HepG2 (cell line): ENCODE results near the gene PCSK6. TPM values are rescaled to one million over a fixed set of nuclear protein-coding genes. Genes with fewer than 3 reads are reported as not detected.

Experiments
- ATAC-seq: fragments of 200-7000 bp; cut with Tn5 transposase; 3 replicates; pipeline ENCODE4 v1.9.1; 2020; ENCODE audit warnings: mild to moderate bottlenecking, moderate library complexity
- BruUV-seq: library from RNA; stranded (reverse); fragments of 400-500 nt; replicated peaks from 2 replicates; lab custom pipeline; 2021; lab: Mats Ljungman, UMichigan
- CTCF ChIA-PET: fragments of 300-600 bp; formaldehyde crosslinking; extraction: SDS; loops from one replicate; lab custom pipeline; 2021; ENCODE audit warnings: low total read pairs, inconsistent platforms, low intra/inter-chr PET ratio; lab: Yijun Ruan, JAX
- POLR2A ChIA-PET: fragments of 350-600 bp; sonication (Branson Sonifier 250); formaldehyde crosslinking; loops from one replicate; lab custom pipeline; 2020; ENCODE audit warnings: antibody characterized with exemption, inconsistent platforms; lab: Yijun Ruan, JAX
- DNase-seq: peaks from one replicate; pipeline ENCODE4 v3.0.0-alpha.2; 2015; ENCODE audit warnings: low spot score
- FAIRE-seq: peaks from 3 replicates; lab custom pipeline; 2011; peaks lifted over from hg19 to GRCh38; lab: Jason Lieb, UNC
- H2AFZ ChIP-seq: one replicate; pipeline ENCODE4 v1.6.1; 2011; ENCODE audit warnings: low read length, inconsistent platforms
- H3K27ac ChIP-seq: fragments of 300-600 bp; 3 replicates; pipeline ENCODE4 v1.8.0; 2011; ENCODE audit warnings: mixed run types, mild to moderate bottlenecking, mixed read lengths, low read length, inconsistent platforms; ENCODE audit not compliant: insufficient read depth; ENCODE audit errors: extremely low read length
- H3K27me3 ChIP-seq, 2 experiments: fragments of 200-600 bp in 1 of 2; 2 replicates in 1 of 2; 3 replicates in 1 of 2; pipeline versions ENCODE4 v1.6.0 to v1.8.0; 2011; ENCODE audit warnings: low read length in 2 of 2, mild to moderate bottlenecking in 2 of 2, moderate library complexity in 2 of 2, inconsistent platforms in 1 of 2; ENCODE audit not compliant: insufficient read depth in 2 of 2, control insufficient read depth in 1 of 2
- H3K36me3 ChIP-seq, 2 experiments: fragments of 200-600 bp in 1 of 2; replicated peaks in 1 of 2; 2 replicates in 1 of 2; 3 replicates in 1 of 2; pipeline versions ENCODE4 v1.5.1 to v1.8.0; 2011; ENCODE audit warnings: low read length in 2 of 2, inconsistent platforms in 1 of 2; ENCODE audit not compliant: insufficient read depth in 2 of 2, control insufficient read depth in 1 of 2
- H3K4me1 ChIP-seq: 2 replicates; pipeline ENCODE4 v1.5.1; 2012; ENCODE audit warnings: low read length, inconsistent platforms; ENCODE audit not compliant: insufficient read depth
- H3K4me2 ChIP-seq: 2 replicates; pipeline ENCODE4 v1.6.0; 2011; ENCODE audit warnings: low read depth, low read length, inconsistent platforms
- H3K4me3 ChIP-seq, 3 experiments: fragments of 200-600 bp in 1 of 3; sonication (generic), shearing (Covaris generic) in 1 of 3; replicated peaks in 1 of 3; 2 replicates each; pipeline ENCODE4 v1.5.1; 2011 to 2016; ENCODE audit warnings: low read length in 3 of 3, inconsistent platforms in 2 of 3, low read depth in 2 of 3, mild to moderate bottlenecking in 2 of 3, control low read depth in 1 of 3, mixed read lengths in 1 of 3; ENCODE audit not compliant: insufficient read depth in 1 of 3
- H3K79me2 ChIP-seq: one replicate; pipeline ENCODE4 v1.6.1; 2011; ENCODE audit warnings: low read length, inconsistent platforms; ENCODE audit not compliant: insufficient read depth
- H3K9ac ChIP-seq: 2 replicates; pipeline ENCODE4 v1.6.0; 2011; ENCODE audit warnings: mild to moderate bottlenecking, low read depth, low read length, inconsistent platforms; ENCODE audit not compliant: insufficient read depth
- H3K9me3 ChIP-seq: 2 replicates; pipeline ENCODE4 v1.5.1; 2012; ENCODE audit warnings: mild to moderate bottlenecking, low read length
- H4K20me1 ChIP-seq: 2 replicates; pipeline ENCODE4 v1.6.0; 2011; ENCODE audit warnings: inconsistent platforms, mild to moderate bottlenecking, low read length, moderate library complexity; ENCODE audit not compliant: insufficient read depth
- ARID5B ChIP-seq: IDR thresholded peaks from 2 replicates; pipeline ENCODE4 v1.4.0; 2020; ENCODE audit warnings: mild to moderate bottlenecking, missing genetic modification reagents
- CHD4 ChIP-seq: fragments of 200-600 bp; sonication (generic); IDR thresholded peaks from 2 replicates; pipeline ENCODE4 v1.7.0; 2017; ENCODE audit warnings: mild to moderate bottlenecking, low read length, borderline replicate concordance
- GPN1 ChIP-seq: sonication (generic); formaldehyde crosslinking; IDR thresholded peaks from 2 replicates; pipeline ENCODE4 v1.5.1; 2020; ENCODE audit warnings: missing genetic modification reagents, borderline replicate concordance
- HCFC1 ChIP-seq: fragments of 150-350 bp; IDR thresholded peaks from 2 replicates; pipeline ENCODE4 v1.6.1; 2014; ENCODE audit warnings: low read depth, low read length
- JDP2 ChIP-seq: sonication (generic); formaldehyde crosslinking; IDR thresholded peaks from 2 replicates; pipeline ENCODE4 v1.8.1; 2022; ENCODE audit warnings: missing genetic modification reagents, borderline replicate concordance
- NCOA2 ChIP-seq: sonication (generic); formaldehyde crosslinking; IDR thresholded peaks from 2 replicates; pipeline ENCODE4 v1.8.0; 2022; ENCODE audit warnings: inconsistent platforms
- NKX3-1 ChIP-seq: sonication (generic); formaldehyde crosslinking; IDR thresholded peaks from 2 replicates; pipeline ENCODE4 v1.5.0; 2020; ENCODE audit warnings: missing genetic modification reagents
- ZBTB46 ChIP-seq: sonication (generic); formaldehyde crosslinking; IDR thresholded peaks from 2 replicates; pipeline ENCODE4 v1.4.0; 2020; ENCODE audit warnings: mild to moderate bottlenecking, missing genetic modification reagents, borderline replicate concordance
- ZFP36L2 ChIP-seq: sonication (generic); formaldehyde crosslinking; IDR thresholded peaks from 2 replicates; pipeline ENCODE4 v1.4.0; 2020; ENCODE audit warnings: missing genetic modification reagents
- ZNF282 ChIP-seq: fragments of 450-650 bp; IDR thresholded peaks from 2 replicates; pipeline ENCODE4 v1.6.1; 2018; ENCODE audit not compliant: partially characterized antibody
- ZNF432 ChIP-seq: sonication (generic); formaldehyde crosslinking; IDR thresholded peaks from 2 replicates; pipeline ENCODE4 v1.5.0; 2020; ENCODE audit warnings: missing genetic modification reagents, mild to moderate bottlenecking, borderline replicate concordance
- ZSCAN21 ChIP-seq: sonication (generic); formaldehyde crosslinking; IDR thresholded peaks from 2 replicates; pipeline ENCODE4 v1.8.0; 2022; ENCODE audit warnings: mild to moderate bottlenecking, missing genetic modification reagents, moderate library complexity, borderline replicate concordance
- WGBS: methylation state at CpG from one replicate; pipeline ENCODE4 v1.1.6; 2017; ENCODE audit warnings: low lambda C conversion rate; 5-methylcytosine and 5-hydroxymethylcytosine counted together
- in situ Hi-C: cut with HindIII; loops from 2 replicates; pipeline ENCODE4 v1.10.0; 2017; ENCODE audit warnings: low pct_unique_long_range_greater_than_20kb; ENCODE audit not compliant: extremely low pct_ligation_motif_present
- intact Hi-C: fragments of 100-400 bp; cut with micrococcal nuclease; formaldehyde crosslinking; loops from one replicate; pipeline ENCODE4 v1.10.0; 2022; ENCODE audit not compliant: unreplicated experiment
- polyA plus RNA-seq, 8 experiments: library from polyadenylated mRNA; depleted of rRNA in 3 of 8; stranded (reverse) in 7 of 8; unstranded in 1 of 8; fragments of >200 nt; fragmentation: Illumina TruSeq in 4 of 8; extraction: Trizol in 4 of 8; gene quantifications; 2 replicates each; pipeline versions ENCODE4 v1.2.1 to v1.2.3, GENCODE V29; 2011 to 2016; ENCODE audit warnings: low read depth in 4 of 8, missing spikeins in 1 of 8, mixed read lengths in 1 of 8; ENCODE audit not compliant: insufficient read depth in 1 of 8
- total RNA-seq, 5 experiments: library from RNA; depleted of rRNA; stranded (reverse); fragments of >200 nt; fragmentation: Illumina TruSeq; extraction: Trizol; gene quantifications; 2 replicates each; pipeline ENCODE4 v1.2.3, GENCODE V29; 2016; ENCODE audit warnings: low read depth in 1 of 5
- TF ChIP-seq, protein P1 (sequence below): sonication (generic); formaldehyde crosslinking; IDR thresholded peaks from 2 replicates; pipeline ENCODE4 v1.8.0; 2022; ENCODE audit warnings: missing genetic modification reagents, mild to moderate bottlenecking, inconsistent platforms, borderline replicate concordance

The PCSK6 gene
- total and polyA plus RNA-seq, 2 of the 13 experiments (the other 11 are each of a cell fraction or from before 2014, with no cell fraction given), result 56.5 to 155 TPM

GRCh38 chr15:101254157-101255050 lies 235.1 kb downstream of the PCSK6 start:
- Histone ChIP-seq H3K4me3 (no peak overlapping the region), H2AFZ (no peak overlapping the region), H4K20me1 (peaks cover 10% of the 10 kb centered on the region), H3K36me3 (no peaks in the 10 kb centered on the region), H3K9me3 (no peaks in the 10 kb centered on the region), H3K27me3 (peaks cover 0 to 4% of the 10 kb centered on the region in 2 experiments; a peak in 1 of 5 replicates), H3K79me2 (peaks cover 15% of the 10 kb centered on the region), H3K4me1 (peaks cover 55% of the 10 kb centered on the region), H3K27ac (no peak overlapping the region), H3K9ac (no peak overlapping the region), H3K4me2 (no peak overlapping the region)
- in situ Hi-C loops, result loop anchor here (5.0 to 25.0 kb wide), 4 partner anchors 170 to 592 kb away; partner anchors contain the start of gene LRRK1
- DNase-seq (no peak), FAIRE-seq (no peak), ATAC-seq (no peak)
- BruUV-seq, result no TSS peak
- ChIA-PET POLR2A (interaction anchor here (1.4 kb wide), 1 partner anchor 11 kb away, joined by 4 read pairs; no protein-coding TSS in a partner anchor), CTCF (no interaction called here)
- no peak for TF ChIP-seq JDP2 (CRISPR knock-in tag)
- no peak for TF ChIP-seq NKX3-1 (CRISPR knock-in tag)
- no peak for TF ChIP-seq ZNF432 (CRISPR knock-in tag)
- no peak for TF ChIP-seq ZBTB46 (CRISPR knock-in tag)
- TF ChIP-seq ARID5B (CRISPR knock-in tag), result no peak
- TF ChIP-seq HCFC1, result no peak
- TF ChIP-seq ZSCAN21 (CRISPR knock-in tag), result no peak
- TF ChIP-seq ZFP36L2, result no peak
- TF ChIP-seq, protein P1, sequence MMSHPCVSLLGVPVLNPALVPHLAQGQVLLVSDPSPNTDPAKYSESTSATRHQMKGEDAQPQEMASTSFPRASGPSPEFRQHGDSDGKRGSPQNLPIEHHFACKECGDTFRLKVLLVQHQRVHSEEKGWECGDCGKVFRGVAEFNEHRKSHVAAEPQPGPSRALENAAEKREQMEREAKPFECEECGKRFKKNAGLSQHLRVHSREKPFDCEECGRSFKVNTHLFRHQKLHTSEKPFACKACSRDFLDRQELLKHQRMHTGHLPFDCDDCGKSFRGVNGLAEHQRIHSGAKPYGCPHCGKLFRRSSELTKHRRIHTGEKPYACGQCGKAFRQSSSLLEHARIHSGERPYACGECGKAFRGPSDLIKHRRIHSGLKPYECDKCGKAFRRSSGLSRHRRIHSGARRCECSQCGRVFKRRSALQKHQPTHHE (CRISPR knock-in tag), result no peak
- TF ChIP-seq GPN1 (CRISPR knock-in tag), result no peak
- no peak for TF ChIP-seq ZNF282
- no peak for TF ChIP-seq CHD4
- TF ChIP-seq NCOA2, result no peak
- intact Hi-C loops, result loop anchor here (10.0 kb wide), 2 partner anchors 130 to 340 kb away; partner anchors contain the start of gene LRRK1
- 65% methylated on average over 10 of the region's 11 CpGs for WGBS
